ENCODE data around the gene TTC31. TPM values are rescaled to one million over a fixed set of nuclear protein-coding genes. Genes with fewer than 3 reads are reported as not detected.

TTC31 gene
- total and polyA plus RNA-seq, 4 experiments from 2014 or later = 17.0 to 46.9 (median 31.4) TPM

GRCh38 chr2:74511104-74511989 is 28.5 kb downstream of the TTC31 start:
- Mint-ChIP-seq H3K27me3 (peaks cover 8 to 35% of the 10 kb centered on the region in 2 donors), H3K4me3 (peak overlapping the region in 2 of 8 donors; percentile 15 to 48)

GRCh38 chr2:74512744-74513604 is 30.1 kb downstream of the TTC31 start:
- peaks cover 0 to 2% (median 0%) of the 10 kb centered on the region in 8 donors for H3K9me3 Mint-ChIP-seq
- peaks cover 32% of the 10 kb centered on the region for H3K27me3 ChIP-seq (ENCODE audit: insufficient read depth, low read length)
- H3K4me3 Mint-ChIP-seq = peak overlapping the region in 5 of 8 donors; percentile 41 to 81 (median 69)
- intact Hi-C loops (cut with micrococcal nuclease) = no loop called here
- peaks cover 18 to 36% of the 10 kb centered on the region in 2 donors for H3K27me3 Mint-ChIP-seq
- no peak overlapping the region for H3K27ac ChIP-seq (ENCODE audit: low read depth, low read length)
- no peaks in the 10 kb centered on the region for H3K36me3 Mint-ChIP-seq
- H3K4me1 Mint-ChIP-seq = peaks cover 14 to 44% (median 28%) of the 10 kb centered on the region in 4 donors
- peak overlapping the region in 1 of 7 donors; percentile 70 for H3K27ac Mint-ChIP-seq
- no peaks in the 10 kb centered on the region for H3K36me3 ChIP-seq (ENCODE audit: insufficient read depth, low read length)
- ChIA-PET CTCF (ENCODE audit: partially characterized antibody) (no interaction called here), POLR2A (ENCODE audit: partially characterized antibody) (interaction anchor here (0.9 to 1.8 kb wide), 9 partner anchors 11 to 335 kb away, joined by 3 to 11 read pairs (median 3); partner anchors contain the start of genes AUP1, DQX1, HTRA2 and MRPL53)
- H3K9me3 ChIP-seq (ENCODE audit: control insufficient read depth in 1 of 2, low read length in 2 of 2) = no peaks in the 10 kb centered on the region
- no peak overlapping the region for H3K4me3 ChIP-seq (ENCODE audit: low read length in 2 of 2)
- H3K4me1 ChIP-seq (ENCODE audit: insufficient read depth, low read length) = peaks cover 42% of the 10 kb centered on the region
- no peak for DNase-seq

More at GRCh38 chr2:74511104-74511989, 28.5 kb downstream of the TTC31 start:
- Histone ChIP-seq H3K9me3 (ENCODE audit: control insufficient read depth in 1 of 2, low read length in 2 of 2) (no peaks in the 10 kb centered on the region), H3K4me3 (ENCODE audit: low read length in 2 of 2) (no peak overlapping the region), H3K27ac (ENCODE audit: low read depth, low read length) (no peak overlapping the region), H3K36me3 (ENCODE audit: insufficient read depth, low read length) (no peaks in the 10 kb centered on the region), H3K27me3 (ENCODE audit: insufficient read depth, low read length) (peaks cover 16% of the 10 kb centered on the region), H3K4me1 (ENCODE audit: insufficient read depth, low read length) (peaks cover 46% of the 10 kb centered on the region)
- Mint-ChIP-seq H3K9me3 (peaks cover 0 to 4% (median 0%) of the 10 kb centered on the region in 8 donors), H3K36me3 (peaks cover 11 to 16% of the 10 kb centered on the region in 2 donors), H3K27ac (peak overlapping the region in 2 of 7 donors; percentile 57 to 70), H3K4me1 (peaks cover 17 to 53% (median 35%) of the 10 kb centered on the region in 4 donors)
- POLR2A ChIA-PET (ENCODE audit: partially characterized antibody) = interaction anchor here (0.8 to 5.2 kb wide), 2 partner anchors 13 to 54 kb away, joined by 3 to 37 read pairs; partner anchors contain the start of genes INO80B and WBP1
- no peak for DNase-seq
- intact Hi-C loops (cut with micrococcal nuclease) = no loop called here
- CTCF ChIA-PET (ENCODE audit: partially characterized antibody) = interaction anchor here (0.7 to 1.4 kb wide), 2 partner anchors 28 to 54 kb away, joined by 3 to 4 read pairs; partner anchors contain the start of genes CCDC142 and TTC31

- Histone ChIP-seq H3K36me3 (ENCODE audit: insufficient read depth, low read length) (no peaks in the 10 kb centered on the region), H3K9me3 (ENCODE audit: control insufficient read depth in 1 of 2, low read length in 2 of 2) (no peaks in the 10 kb centered on the region), H3K4me3 (ENCODE audit: low read length in 2 of 2) (peak overlapping the region in 1 of 2 donors; percentile 46), H3K4me1 (ENCODE audit: insufficient read depth, low read length) (peaks cover 35% of the 10 kb centered on the region), H3K27ac (ENCODE audit: low read depth, low read length) (no peak overlapping the region), H3K27me3 (ENCODE audit: insufficient read depth, low read length) (peaks cover 35% of the 10 kb centered on the region)
- peak overlapping the region; percentile 41 to 81 (median 69) for H3K4me3 Mint-ChIP-seq
- H3K4me1 Mint-ChIP-seq = peaks cover 8 to 36% (median 21%) of the 10 kb centered on the region in 4 donors
- DNase-seq = peak in 1 of 5 donors; percentile 30
- ChIA-PET CTCF (ENCODE audit: partially characterized antibody) (interaction anchor here (1.3 kb wide), 1 partner anchor 12 kb away, joined by 3 read pairs; the partner anchor contains the start of gene DQX1), POLR2A (ENCODE audit: partially characterized antibody) (interaction anchor here (0.9 to 2.7 kb wide), 10 partner anchors 10 to 58 kb away, joined by 3 to 20 read pairs (median 4); partner anchors contain the start of genes AUP1, DQX1, HTRA2 and MRPL53)
- H3K36me3 Mint-ChIP-seq = no peaks in the 10 kb centered on the region
- peaks cover 24 to 42% of the 10 kb centered on the region in 2 donors for H3K27me3 Mint-ChIP-seq
- H3K27ac Mint-ChIP-seq = peak overlapping the region in 2 of 7 donors; percentile 27 to 52
- intact Hi-C loops (cut with micrococcal nuclease) = no loop called here
- H3K9me3 Mint-ChIP-seq = peaks cover 0 to 2% (median 0%) of the 10 kb centered on the region in 8 donors
Observed at GRCh38 chr2:74513605-74514367, 30.9 kb downstream of the TTC31 start.

- Histone ChIP-seq H3K27me3 (ENCODE audit: insufficient read depth, low read length) (peaks cover 35% of the 10 kb centered on the region), H3K36me3 (ENCODE audit: insufficient read depth, low read length) (no peaks in the 10 kb centered on the region), H3K4me1 (ENCODE audit: insufficient read depth, low read length) (peaks cover 35% of the 10 kb centered on the region), H3K27ac (ENCODE audit: low read depth, low read length) (no peak within 1 kb of the TSS), H3K4me3 (ENCODE audit: low read length in 2 of 2) (peak within 1 kb of the TSS in 1 of 2 donors; percentile 53), H3K9me3 (ENCODE audit: control insufficient read depth in 1 of 2, low read length in 2 of 2) (no peaks in the 10 kb centered on the region)
- DNase-seq = no peak
- ChIA-PET CTCF (ENCODE audit: partially characterized antibody) (interaction anchor here (1.3 to 2.6 kb wide), 2 partner anchors 11 to 32 kb away, joined by 3 to 8 read pairs; partner anchors contain the start of genes CCDC142, DQX1 and TTC31), POLR2A (ENCODE audit: partially characterized antibody) (interaction anchor here (0.7 to 2.7 kb wide), 8 partner anchors 8 to 32 kb away, joined by 3 to 20 read pairs (median 6); partner anchors contain the start of genes AUP1, CCDC142, DQX1 and HTRA2)
- intact Hi-C loops (cut with micrococcal nuclease) = no loop called here
- peaks cover 32 to 47% of the 10 kb centered on the region in 2 donors for H3K27me3 Mint-ChIP-seq
- peaks cover 8 to 36% (median 20%) of the 10 kb centered on the region in 4 donors for H3K4me1 Mint-ChIP-seq
- H3K4me3 Mint-ChIP-seq = peak within 1 kb of the TSS; percentile 74 to 81 (median 76)
- H3K9me3 Mint-ChIP-seq = peaks cover 0 to 2% (median 0%) of the 10 kb centered on the region in 8 donors
- H3K36me3 Mint-ChIP-seq = no peaks in the 10 kb centered on the region
- peak within 1 kb of the TSS in 4 of 7 donors; percentile 42 to 85 (median 73) for H3K27ac Mint-ChIP-seq
Observed at GRCh38 chr2:74514368-74515270, 31.7 kb downstream of the TTC31 start, which contains the start of gene TLX2. TLX2 (plus strand) TSS chr2:74514450; CDS start chr2:74514807, 357 bp downstream.

- H3K27ac ChIP-seq (ENCODE audit: low read depth, low read length) = no peak overlapping the region
- H3K4me1 ChIP-seq (ENCODE audit: insufficient read depth, low read length) = peaks cover 35% of the 10 kb centered on the region
- Mint-ChIP-seq H3K36me3 (no peaks in the 10 kb centered on the region), H3K4me3 (peak overlapping the region; percentile 74 to 80 (median 76)), H3K27me3 (peaks cover 39 to 55% of the 10 kb centered on the region in 2 donors), H3K4me1 (peaks cover 6 to 36% (median 20%) of the 10 kb centered on the region in 4 donors), H3K27ac (peak overlapping the region in 6 of 7 donors; percentile 42 to 85 (median 68)), H3K9me3 (peaks cover 0 to 4% (median 0%) of the 10 kb centered on the region in 8 donors)
- ChIA-PET CTCF (ENCODE audit: partially characterized antibody) (interaction anchor here (1.3 to 2.6 kb wide), 2 partner anchors 11 to 32 kb away, joined by 3 to 8 read pairs; partner anchors contain the start of genes CCDC142, DQX1 and TTC31), POLR2A (ENCODE audit: partially characterized antibody) (interaction anchor here (0.7 to 2.7 kb wide), 10 partner anchors 8 to 43 kb away, joined by 3 to 20 read pairs (median 4); partner anchors contain the start of genes AUP1, CCDC142, DQX1 and HTRA2)
- no peaks in the 10 kb centered on the region for H3K9me3 ChIP-seq (ENCODE audit: control insufficient read depth in 1 of 2, low read length in 2 of 2)
- DNase-seq = no peak
- intact Hi-C loops (cut with micrococcal nuclease) = no loop called here
- H3K27me3 ChIP-seq (ENCODE audit: insufficient read depth, low read length) = peaks cover 35% of the 10 kb centered on the region
- H3K36me3 ChIP-seq (ENCODE audit: insufficient read depth, low read length) = no peaks in the 10 kb centered on the region
- H3K4me3 ChIP-seq (ENCODE audit: low read length in 2 of 2) = peak overlapping the region in 1 of 2 donors; percentile 53
Observed at GRCh38 chr2:74515271-74515980, 32.5 kb downstream of the TTC31 start.

All from CD4-positive, alpha-beta memory T cell (primary cell).